Activated CD8-positive, alpha-beta memory T cell treated with anti-CD3 and anti-CD28 coated beads, Interleukin-2, amount 50 U/mL, for 1 hour (primary cell): ENCODE measurements around the gene MRPS24.
"Not testable (repeated sequence)": the region's sequence is repeated elsewhere in the genome, so short reads cannot be mapped to it uniquely, and the experiment has no call there.

ENCODE experiments used
- DNase-seq: peaks from one replicate; pipeline ENCODE4 v3.0.0-alpha.2; 2020; ENCODE audit errors: extremely low read depth

MRPS24 gene

GRCh38 chr7:43869006-43869866 is at the start of gene MRPS24:
Gene MRPS24 (minus strand): TSS chr7:43869517. CDS start chr7:43869495, 22 bp downstream.
- DNase-seq: peak; percentile 73

- DNase-seq: no peak
Measured at GRCh38 chr7:43915907-43916306, 46.6 kb upstream of the MRPS24 start.

GRCh38 chr7:43914795-43915194 is 45.5 kb upstream of the MRPS24 start:
- DNase-seq: no peak

- DNase-seq: no peak
Measured at GRCh38 chr7:43906331-43907010, 37.2 kb upstream of the MRPS24 start, which contains the start of gene URGCP. Gene URGCP (minus strand): TSS chr7:43906596. CDS start chr7:43906575, 21 bp downstream.

- no peak for DNase-seq
Measured at GRCh38 chr7:43905956-43906330, 36.6 kb upstream of the MRPS24 start.

GRCh38 chr7:43905209-43905946 is 36.1 kb upstream of the MRPS24 start:
- no peak for DNase-seq

- DNase-seq: no peak
Measured at GRCh38 chr7:43904533-43905208, 35.4 kb upstream of the MRPS24 start.

GRCh38 chr7:43902542-43903054 is 33.3 kb upstream of the MRPS24 start:
- DNase-seq: no peak

- not testable (repeated sequence) for DNase-seq
Measured at GRCh38 chr7:43898571-43898970, 29.3 kb upstream of the MRPS24 start.

- no peak for DNase-seq
Measured at GRCh38 chr7:43895847-43896415, 26.6 kb upstream of the MRPS24 start.

- DNase-seq: no peak
Measured at GRCh38 chr7:43891069-43891955, 22.0 kb upstream of the MRPS24 start.

GRCh38 chr7:43890468-43890867 is 21.2 kb upstream of the MRPS24 start:
- DNase-seq: no peak

- no peak for DNase-seq
Measured at GRCh38 chr7:43888993-43889945, 20.0 kb upstream of the MRPS24 start.

- no peak for DNase-seq
Measured at GRCh38 chr7:43884617-43885016, 15.3 kb upstream of the MRPS24 start.

GRCh38 chr7:43884209-43884608 is 14.9 kb upstream of the MRPS24 start:
- DNase-seq: no peak

- DNase-seq: no peak
Measured at GRCh38 chr7:43880596-43880995, 11.3 kb upstream of the MRPS24 start.

- no peak for DNase-seq
Measured at GRCh38 chr7:43879477-43879876, 10.2 kb upstream of the MRPS24 start.

GRCh38 chr7:43878867-43879266 is 9.6 kb upstream of the MRPS24 start:
- no peak for DNase-seq
